H54 (cell line): ENCODE data around the gene PFKFB4.

Experiments used
- DNase-seq: peaks from one replicate; pipeline ENCODE4 v3.0.0; 2011; ENCODE audit warnings: low spot score, mixed read lengths; ENCODE audit not compliant: insufficient read length
- FAIRE-seq: peaks from 3 replicates; lab custom pipeline; 2011; peaks lifted over from hg19 to GRCh38; lab: Jason Lieb, UNC
- POLR2A ChIP-seq: IDR thresholded peaks from 2 replicates; pipeline ENCODE4 v1.6.1; 2011; ENCODE audit warnings: low read depth, mild to moderate bottlenecking, low read length

The PFKFB4 gene

GRCh38 chr3:48572517-48572916 lies 15.9 kb upstream of the PFKFB4 start:
- no peak for DNase-seq
- FAIRE-seq = no peak
- TF ChIP-seq POLR2A = no peak

GRCh38 chr3:48571938-48572337 lies 15.3 kb upstream of the PFKFB4 start:
- no peak for FAIRE-seq
- no peak for DNase-seq
- no peak for TF ChIP-seq POLR2A

DNA sequence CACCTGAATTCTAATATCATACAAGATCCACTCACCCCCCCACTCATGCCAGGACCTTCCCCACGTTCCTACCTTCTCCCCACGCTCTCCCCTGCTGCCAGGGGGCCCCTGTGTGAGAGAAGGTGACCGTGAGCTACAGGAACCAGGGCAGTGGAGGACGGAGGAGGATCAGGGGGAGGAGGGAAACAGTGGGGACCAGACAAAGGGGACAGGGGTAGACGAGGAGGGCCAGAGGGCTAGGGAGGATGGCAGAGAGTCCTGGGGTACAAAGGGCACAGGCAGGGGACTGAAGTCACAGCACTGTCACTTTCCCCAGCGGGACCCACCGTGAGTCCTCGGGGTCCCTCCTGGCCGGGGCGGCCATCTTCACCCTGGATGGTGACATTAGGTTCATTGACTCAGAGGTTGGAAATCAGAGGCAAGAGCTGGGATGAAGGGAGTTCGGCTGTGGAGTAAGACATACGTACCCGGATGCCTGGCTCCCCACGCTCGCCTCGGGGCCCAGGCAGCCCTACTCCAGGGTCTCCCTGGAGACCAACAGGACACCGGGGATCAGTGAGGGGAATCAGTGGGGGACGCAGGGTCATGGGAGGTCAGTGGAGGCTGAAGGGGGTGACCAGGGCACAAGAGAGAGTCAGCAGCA lies 13.3 kb upstream of the PFKFB4 start:
- DNase-seq (no peak), FAIRE-seq (no peak)
- no peak for TF ChIP-seq POLR2A

DNA sequence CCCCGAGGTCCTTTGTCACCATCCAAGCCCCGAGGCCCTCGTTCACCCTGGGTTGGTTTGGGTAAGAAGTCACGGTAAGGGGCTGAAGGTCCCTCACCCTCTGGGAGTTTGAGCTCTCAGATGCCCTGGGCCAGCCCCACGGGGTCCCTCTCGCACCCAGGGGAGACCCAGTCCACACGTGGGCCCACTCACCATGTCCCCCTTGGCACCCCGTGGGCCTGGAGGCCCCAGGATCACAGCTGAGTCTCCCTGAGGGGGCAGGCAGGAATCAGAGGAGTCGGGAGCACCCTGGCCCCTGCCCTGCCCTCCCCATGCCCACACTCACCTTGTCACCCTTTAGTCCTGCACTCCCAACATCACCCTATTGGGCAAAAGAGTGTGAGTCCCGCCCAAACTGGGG lies 12.8 kb upstream of the PFKFB4 start:
- TF ChIP-seq POLR2A = no peak
- FAIRE-seq = no peak

GRCh38 chr3:48568476-48568875 lies 11.9 kb upstream of the PFKFB4 start:
- no peak for TF ChIP-seq POLR2A
- DNase-seq = no peak
- FAIRE-seq = no peak

More for the DNA sequence above, 12.8 kb upstream of the PFKFB4 start:
- no peak for DNase-seq

DNA sequence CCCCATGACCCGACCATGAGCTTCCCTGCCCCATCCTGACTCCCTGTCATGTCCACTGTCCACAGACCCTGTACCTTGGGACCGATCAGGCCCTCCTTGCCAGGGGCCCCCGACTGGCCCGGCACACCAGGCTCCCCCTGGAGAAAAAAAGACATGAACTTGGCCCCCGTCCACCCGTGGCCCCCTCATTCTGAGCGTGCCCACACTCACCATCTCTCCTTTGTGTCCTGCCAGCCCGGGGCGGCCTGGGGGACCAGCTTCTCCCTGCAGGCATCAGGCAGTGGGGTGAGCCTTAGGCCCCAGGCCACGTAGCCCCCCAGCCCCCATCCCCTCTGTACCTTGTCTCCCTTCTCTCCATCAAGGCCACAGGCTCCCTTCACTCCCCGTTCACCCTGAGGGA lies 10.9 kb upstream of the PFKFB4 start:
- DNase-seq (no peak), FAIRE-seq (no peak)
- TF ChIP-seq POLR2A = no peak

- FAIRE-seq (no peak), DNase-seq (no peak)
- no peak for TF ChIP-seq POLR2A
Measured at GRCh38 chr3:48567090-48567489, 10.5 kb upstream of the PFKFB4 start.

- no peak for FAIRE-seq
- no peak for TF ChIP-seq POLR2A
- no peak for DNase-seq
Measured at GRCh38 chr3:48566401-48566760, 9.8 kb upstream of the PFKFB4 start.

DNA sequence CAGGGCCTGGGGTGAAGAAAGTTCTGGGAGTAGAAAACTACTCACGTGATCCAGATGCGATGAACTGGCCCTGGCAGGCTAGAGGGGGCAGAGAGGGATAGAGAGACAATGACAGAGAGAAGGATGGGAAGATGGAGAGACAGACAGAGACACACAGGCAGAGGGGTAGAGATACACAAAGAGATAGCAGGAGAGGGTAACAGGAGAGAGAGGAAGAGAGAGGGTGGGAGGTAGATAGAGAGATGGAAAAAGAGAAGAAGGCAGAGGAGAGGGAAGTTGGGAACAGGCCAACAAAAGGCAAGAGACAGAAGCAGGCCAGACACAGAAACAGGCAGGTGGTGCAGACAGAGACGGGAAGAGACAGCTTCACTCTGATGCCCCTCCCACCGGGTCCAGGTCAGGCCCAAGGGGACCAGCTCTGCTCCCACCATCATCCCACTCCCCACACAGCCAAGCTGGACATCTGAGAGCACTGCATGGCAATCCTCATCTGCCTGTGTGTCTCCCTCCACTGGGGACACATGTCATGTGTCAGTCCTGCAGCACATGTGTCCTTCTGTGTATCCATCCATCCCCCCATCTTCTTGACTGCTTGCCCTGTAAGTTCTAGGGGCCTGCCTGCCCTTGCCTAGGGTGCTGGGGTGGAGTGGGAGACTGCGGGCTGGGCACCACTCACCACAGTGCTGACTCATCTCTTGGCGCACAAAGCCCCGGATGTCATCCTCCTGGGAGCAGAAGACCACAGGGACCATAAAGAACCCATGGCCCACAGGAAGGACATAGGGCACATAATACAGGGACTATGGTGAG lies 9.2 kb upstream of the PFKFB4 start:
- no peak for TF ChIP-seq POLR2A
- DNase-seq (peak; percentile 90), FAIRE-seq (no peak)

GRCh38 chr3:48565186-48565585 lies 8.6 kb upstream of the PFKFB4 start:
- FAIRE-seq (no peak), DNase-seq (no peak)
- TF ChIP-seq POLR2A = no peak

- DNase-seq (no peak), FAIRE-seq (no peak)
- no peak for TF ChIP-seq POLR2A
Measured at GRCh38 chr3:48564667-48565066, 8.1 kb upstream of the PFKFB4 start.

GRCh38 chr3:48564022-48564421 lies 7.4 kb upstream of the PFKFB4 start:
- DNase-seq = peak; percentile 92
- TF ChIP-seq POLR2A = no peak

DNA sequence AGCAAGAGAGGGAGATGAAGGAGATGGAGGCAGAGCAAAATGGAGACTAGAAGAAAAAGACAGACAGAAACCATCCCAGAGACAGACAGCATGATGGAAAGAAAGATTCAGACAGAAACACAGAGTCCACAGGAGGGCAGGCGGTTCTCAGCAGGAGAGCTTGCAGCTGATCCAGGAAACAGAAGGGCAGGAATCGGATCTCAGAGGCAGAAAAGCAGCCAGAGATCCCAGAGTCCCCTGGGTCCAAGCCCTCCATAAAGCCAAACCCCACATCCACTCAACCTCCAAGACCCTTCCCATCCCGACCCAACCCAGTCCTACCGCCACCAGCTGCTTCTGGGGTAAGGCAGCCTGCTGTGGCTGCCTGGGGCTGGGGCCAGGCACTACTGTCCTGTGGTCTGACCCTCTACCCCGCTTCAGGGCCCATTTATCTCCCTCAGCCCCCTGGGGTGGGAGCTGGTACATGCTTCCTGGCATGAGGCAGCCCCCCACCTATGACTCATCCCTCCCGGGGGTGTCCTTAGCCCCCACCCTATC lies 6.8 kb upstream of the PFKFB4 start, which contains the start of gene UCN2:
Gene UCN2, minus strand, starts transcription at position 400 of the 537 bp plus-strand sequence. CDS start 657 bp downstream, outside the sequence.
- TF ChIP-seq POLR2A = no peak
- FAIRE-seq (no peak), DNase-seq (peak; percentile 52)

More at GRCh38 chr3:48564022-48564421, 7.4 kb upstream of the PFKFB4 start:
- no peak for FAIRE-seq

DNA sequence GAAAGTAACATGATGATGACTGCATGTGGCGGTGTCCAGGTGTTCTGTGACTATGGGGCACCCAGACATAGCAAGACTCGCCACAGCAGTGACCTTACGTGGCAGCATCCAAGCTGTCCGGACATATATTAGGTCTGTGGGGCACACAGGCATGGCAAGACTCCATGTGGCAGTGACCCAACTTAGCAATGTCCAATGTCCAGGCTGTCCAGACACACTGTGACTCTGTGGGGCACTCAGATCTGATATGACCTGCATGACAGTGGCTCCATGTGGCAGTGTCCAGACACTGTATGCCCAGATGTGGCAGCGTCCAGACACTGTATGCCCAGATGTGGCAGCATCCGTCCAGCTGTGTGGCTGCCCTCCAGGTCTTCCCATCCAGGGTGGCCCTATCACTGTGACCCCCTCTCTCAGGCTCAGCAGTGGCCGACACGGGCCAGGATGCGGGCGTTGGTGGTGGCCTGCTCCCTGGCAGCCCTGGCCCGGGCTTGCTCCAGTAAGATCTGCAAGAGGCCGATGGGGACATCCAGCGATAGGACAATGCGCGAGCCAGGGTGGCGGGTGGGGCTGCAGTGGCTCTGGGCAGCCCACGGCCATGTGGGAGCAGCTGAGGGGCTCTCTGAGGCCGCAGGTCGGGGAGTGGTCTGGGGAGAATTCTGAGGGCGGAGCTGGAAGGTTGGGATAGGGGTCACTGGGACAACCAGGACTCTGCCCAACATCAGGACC lies 5.9 kb upstream of the PFKFB4 start:
- DNase-seq = no peak
- TF ChIP-seq POLR2A = no peak
- FAIRE-seq = no peak
